Subcutaneous adipose tissue (tissue), 4 donors: Measurements from ENCODE around the gene WWP2. TPM values are rescaled to one million over a fixed set of nuclear protein-coding genes. Genes with fewer than 3 reads are reported as not detected.

Experiments
- CTCF ChIP-seq: fragments of 450-650 bp; IDR thresholded peaks from one replicate; pipeline ENCODE4 v1.5.1; 2016; ENCODE audit warnings: low read depth, mild to moderate bottlenecking, control low read depth, antibody characterized with exemption, moderate library complexity
- total RNA-seq, 4 donors: library from RNA; depleted of rRNA; stranded (reverse); fragments of >200 nt; gene quantifications; one replicate each; pipeline ENCODE4 v1.1.0, GENCODE V29; 2016

Gene WWP2
- total RNA-seq, 4 donors from 2014 or later: 20.2 to 48.7 (median 34.7) TPM

DNA sequence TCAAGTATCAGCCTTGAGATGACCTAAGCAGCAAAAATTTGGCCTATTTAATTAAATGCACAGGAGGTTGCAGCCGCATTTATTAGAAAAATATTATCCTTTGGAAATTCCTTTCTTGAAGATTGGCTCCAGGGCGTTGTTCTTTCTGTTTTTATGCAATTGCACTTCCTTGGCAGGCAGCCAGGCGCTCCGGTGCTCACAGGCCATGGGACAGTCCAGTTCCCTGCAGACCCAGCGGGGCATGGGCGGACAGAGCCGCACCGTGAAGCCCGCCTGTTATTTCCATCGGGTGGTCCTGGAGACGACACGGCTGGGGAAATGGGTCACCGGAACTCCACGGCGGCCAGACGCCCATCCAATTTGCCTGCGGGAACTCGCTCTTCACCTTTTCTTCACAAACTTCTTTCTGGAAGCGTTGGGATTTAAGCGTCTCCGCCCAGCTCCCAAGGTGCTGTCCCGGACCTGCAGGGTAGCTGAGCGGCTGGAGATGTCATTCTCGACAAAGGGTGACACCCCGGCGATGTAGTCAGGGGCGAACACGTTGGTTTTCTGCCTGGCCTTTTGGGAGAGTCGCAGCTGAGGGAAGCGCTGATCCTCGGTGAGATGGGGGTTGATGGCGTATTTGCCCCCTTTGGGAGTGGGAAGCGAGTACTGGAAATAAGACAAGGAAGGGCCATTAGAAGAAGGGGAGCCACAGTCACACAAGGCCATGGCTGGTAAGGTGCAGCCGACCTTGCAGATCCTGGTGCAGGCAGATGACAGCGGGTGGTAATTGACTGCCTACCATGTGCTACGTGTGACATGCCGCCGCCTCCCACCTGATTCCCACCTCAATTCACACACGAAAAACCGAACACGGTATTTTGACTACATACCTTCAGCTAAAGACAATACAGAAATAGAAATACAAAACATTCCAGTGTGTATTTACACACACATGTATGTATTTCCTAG, 19.9 kb upstream of the WWP2 start:
- no peak for TF ChIP-seq CTCF

- no peak for TF ChIP-seq CTCF
These were observed 17.5 kb upstream of the WWP2 start for GRCh38 chr16:69744363-69745231.

- no peak for TF ChIP-seq CTCF
These were observed 16.9 kb upstream of the WWP2 start for GRCh38 chr16:69745232-69745612.

GRCh38 chr16:69745959-69746358, 16.2 kb upstream of the WWP2 start:
- no peak for TF ChIP-seq CTCF

GRCh38 chr16:69747115-69747514, 15.0 kb upstream of the WWP2 start:
- TF ChIP-seq CTCF: no peak

GRCh38 chr16:69748694-69749345, 13.3 kb upstream of the WWP2 start:
- TF ChIP-seq CTCF: no peak

DNA sequence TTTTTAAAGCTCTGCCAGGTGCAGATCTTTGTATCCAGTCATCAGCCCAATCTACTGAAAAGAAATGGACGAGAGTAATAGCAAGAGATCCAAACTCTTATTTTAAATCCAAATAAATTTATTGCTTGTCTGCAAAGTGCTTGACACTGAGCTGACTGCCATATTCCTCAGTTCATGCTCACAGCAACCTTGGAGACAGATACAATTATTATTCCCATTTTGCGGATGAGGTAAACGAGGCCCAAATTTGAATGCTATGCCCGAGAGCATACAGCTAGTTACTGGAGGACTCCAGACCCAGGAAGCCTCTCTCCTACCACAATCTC, 8.0 kb upstream of the WWP2 start:
- TF ChIP-seq CTCF: no peak
